Testis (tissue), 3 donors: Measurements from ENCODE around the gene UBAP2L. TPM values are rescaled to one million over a fixed set of nuclear protein-coding genes. Genes with fewer than 3 reads are reported as not detected.

ENCODE experiments used
- DNase-seq: peaks from one replicate; pipeline ENCODE4 v3.0.0-alpha.2; 2019
- H3K27ac ChIP-seq, 2 donors: fragments of 200-600 bp; sonication (generic); one replicate each; pipeline ENCODE4 v1.5.1; 2019
- H3K27me3 ChIP-seq: fragments of 200-600 bp; sonication (generic); one replicate; pipeline ENCODE4 v1.5.1; 2019
- H3K36me3 ChIP-seq: fragments of 200-600 bp; sonication (generic); one replicate; pipeline ENCODE4 v1.5.1; 2017; ENCODE audit warnings: low read depth; ENCODE audit errors: missing control alignments
- H3K4me1 ChIP-seq: fragments of 200-600 bp; sonication (generic); one replicate; pipeline ENCODE4 v1.5.1; 2019
- H3K4me3 ChIP-seq, 2 donors: fragments of 200-600 bp; sonication (generic); one replicate each; pipeline ENCODE4 v1.5.1; 2017 to 2019
- H3K9me3 ChIP-seq: fragments of 200-600 bp; sonication (generic); one replicate; pipeline ENCODE4 v1.5.1; 2017
- POLR2A ChIP-seq: fragments of 450-650 bp; IDR thresholded peaks from one replicate; pipeline ENCODE4 v1.6.1; 2017; ENCODE audit warnings: antibody characterized with exemption, mild to moderate bottlenecking, moderate library complexity
- WGBS, 2 donors: methylation state at CpG; one replicate each; pipeline ENCODE4 v1.1.5; 2018; 5-methylcytosine and 5-hydroxymethylcytosine counted together
- intact Hi-C: fragments of 100-400 bp; cut with DNase I; formaldehyde crosslinking; loops from one replicate; pipeline ENCODE4 v1.15.1; 2023; ENCODE audit warnings: low total_unique reads
- polyA plus RNA-seq: library from polyadenylated mRNA; stranded (reverse); fragments of 350-450 nt; fragmentation: Illumina TruSeq; extraction: RNeasy Lipid Tissue Mini Kit (QIAGEN cat#74804); gene quantifications from one replicate; pipeline ENCODE4 v1.2.3, GENCODE V29; 2014; ENCODE audit warnings: low read depth, low replicate concordance; ENCODE audit not compliant: insufficient read depth
- total RNA-seq, 2 donors: library from RNA; depleted of rRNA; stranded (reverse); fragments of >200 nt; gene quantifications; one replicate each; pipeline ENCODE4 v1.2.3, GENCODE V29; 2016
- TF ChIP-seq, protein P1 (sequence below), 3 experiments: fragments of 450-650 bp in 2 of 3; fragments of 200-600 bp in 1 of 3; sonication (generic) in 1 of 3; IDR thresholded peaks; one replicate each; pipeline ENCODE4 v1.5.1; 2016 to 2019; ENCODE audit warnings: antibody characterized with exemption in 3 of 3, mild to moderate bottlenecking in 2 of 3, moderate library complexity in 1 of 3

Gene UBAP2L
- total and polyA plus RNA-seq, 3 donors from 2014 or later, result 159 to 174 (median 166) TPM

DNA sequence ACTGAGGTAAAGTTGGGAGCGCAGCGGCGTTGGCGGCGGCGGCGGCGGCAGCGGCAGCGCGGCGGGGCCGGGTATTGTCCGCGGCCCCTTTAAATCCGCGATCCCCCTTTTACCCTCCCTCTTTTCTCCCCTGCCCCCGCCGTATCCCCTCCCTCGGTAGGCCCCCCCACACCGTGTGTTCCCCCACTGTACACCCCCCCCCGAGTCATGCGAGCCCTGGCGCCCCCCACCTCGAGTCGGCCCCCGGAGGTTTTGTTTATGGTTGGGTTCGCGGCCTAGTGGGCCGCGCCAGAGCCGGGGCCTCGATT, 169 bp downstream of the UBAP2L start:
- peaks cover 32% of the 10 kb centered on the region for H3K4me1 ChIP-seq
- DNase-seq, result no peak
- TF ChIP-seq POLR2A, result no peak
- TF ChIP-seq, protein P1, sequence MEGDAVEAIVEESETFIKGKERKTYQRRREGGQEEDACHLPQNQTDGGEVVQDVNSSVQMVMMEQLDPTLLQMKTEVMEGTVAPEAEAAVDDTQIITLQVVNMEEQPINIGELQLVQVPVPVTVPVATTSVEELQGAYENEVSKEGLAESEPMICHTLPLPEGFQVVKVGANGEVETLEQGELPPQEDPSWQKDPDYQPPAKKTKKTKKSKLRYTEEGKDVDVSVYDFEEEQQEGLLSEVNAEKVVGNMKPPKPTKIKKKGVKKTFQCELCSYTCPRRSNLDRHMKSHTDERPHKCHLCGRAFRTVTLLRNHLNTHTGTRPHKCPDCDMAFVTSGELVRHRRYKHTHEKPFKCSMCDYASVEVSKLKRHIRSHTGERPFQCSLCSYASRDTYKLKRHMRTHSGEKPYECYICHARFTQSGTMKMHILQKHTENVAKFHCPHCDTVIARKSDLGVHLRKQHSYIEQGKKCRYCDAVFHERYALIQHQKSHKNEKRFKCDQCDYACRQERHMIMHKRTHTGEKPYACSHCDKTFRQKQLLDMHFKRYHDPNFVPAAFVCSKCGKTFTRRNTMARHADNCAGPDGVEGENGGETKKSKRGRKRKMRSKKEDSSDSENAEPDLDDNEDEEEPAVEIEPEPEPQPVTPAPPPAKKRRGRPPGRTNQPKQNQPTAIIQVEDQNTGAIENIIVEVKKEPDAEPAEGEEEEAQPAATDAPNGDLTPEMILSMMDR (IDR thresholded peaks at IDR 0.05), result no peak
- H3K36me3 ChIP-seq, result no peaks in the 10 kb centered on the region
- peak overlapping the region; percentile 75 to 98 for H3K4me3 ChIP-seq
- intact Hi-C loops, result no loop called here
- H3K27me3 ChIP-seq, result no peaks in the 10 kb centered on the region
- WGBS, 2 donors, result 0% methylated on average over 18 to 32 of the region's 33 CpGs
- peak overlapping the region; percentile 98 for H3K27ac ChIP-seq
- H3K9me3 ChIP-seq, result no peaks in the 10 kb centered on the region

DNA sequence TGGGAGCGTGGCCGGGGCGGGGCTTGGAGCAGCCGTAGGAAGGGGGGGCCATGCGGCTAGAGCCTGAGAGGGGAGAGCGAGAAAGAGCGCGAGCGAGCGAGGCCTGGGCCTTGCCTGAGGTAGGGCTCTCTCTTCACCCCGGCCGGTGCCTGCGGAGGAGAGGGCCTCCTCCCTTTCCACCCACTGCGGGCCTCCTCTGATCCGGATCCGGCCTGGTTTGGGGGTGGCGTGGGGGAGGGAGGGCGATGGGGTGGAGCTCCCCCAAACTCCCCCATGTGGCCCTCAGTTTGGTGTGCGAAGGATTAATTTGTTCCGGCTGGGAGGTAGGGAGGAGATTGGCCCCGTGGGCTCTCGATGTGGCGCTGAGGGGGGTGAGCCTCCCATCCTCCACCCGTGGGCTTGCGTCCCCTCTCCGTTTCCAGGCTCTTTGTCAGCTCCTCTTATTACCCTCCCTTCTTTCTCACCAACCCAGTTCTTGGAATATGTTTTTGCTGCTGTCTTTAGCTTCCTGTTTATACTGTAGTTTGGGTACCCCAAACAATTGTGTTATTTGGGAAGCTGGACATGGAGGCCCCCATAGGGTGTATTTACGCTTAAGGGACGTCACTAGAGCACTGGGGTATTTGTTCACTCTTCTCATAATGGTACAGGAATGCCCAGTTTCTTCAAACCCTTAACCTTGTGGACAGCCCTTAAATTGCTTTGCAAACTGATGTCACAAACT, 685 bp downstream of the UBAP2L start:
- H3K27me3 ChIP-seq, result no peaks in the 10 kb centered on the region
- H3K4me3 ChIP-seq, result peak overlapping the region; percentile 75 to 98
- peak; percentile 67 for DNase-seq
- intact Hi-C loops, result no loop called here
- WGBS, 2 donors, result 0% methylated on average over 12 to 28 of the region's 28 CpGs
- H3K36me3 ChIP-seq, result no peaks in the 10 kb centered on the region
- no peak for TF ChIP-seq POLR2A
- TF ChIP-seq, protein P1 (IDR thresholded peaks at IDR 0.05), result no peak
- H3K4me1 ChIP-seq, result peaks cover 32% of the 10 kb centered on the region
- H3K9me3 ChIP-seq, result no peaks in the 10 kb centered on the region
- H3K27ac ChIP-seq, result peak overlapping the region; percentile 98

DNA sequence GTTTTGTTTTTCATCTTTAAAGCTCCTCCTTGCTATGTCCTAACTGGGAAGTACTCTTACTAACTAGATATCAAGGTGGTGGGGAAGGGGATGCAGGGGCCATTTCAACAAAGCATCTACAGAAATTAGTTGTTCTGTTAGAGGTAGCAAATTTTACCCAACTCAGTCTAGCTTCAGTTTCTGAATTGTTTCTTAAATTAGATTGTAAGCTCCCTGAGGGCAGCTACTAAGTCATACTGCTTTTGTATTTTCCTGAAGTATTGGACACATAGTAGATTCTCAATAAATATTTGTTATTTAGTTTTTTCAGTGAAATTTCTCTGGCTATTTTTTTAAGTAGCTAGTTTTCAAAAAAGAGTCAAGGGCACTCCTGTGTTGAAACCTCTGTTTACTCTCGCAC, 1.8 kb downstream of the UBAP2L start:
- H3K27ac ChIP-seq, result peak overlapping the region; percentile 98
- WGBS, 2 donors, result 69 to 76% methylated on average over 1 of the region's 1 CpG
- no peak for TF ChIP-seq POLR2A
- peak overlapping the region in 1 of 2 donors; percentile 98 for H3K4me3 ChIP-seq
- H3K36me3 ChIP-seq, result no peaks in the 10 kb centered on the region
- no peak for DNase-seq
- H3K9me3 ChIP-seq, result no peaks in the 10 kb centered on the region
- H3K27me3 ChIP-seq, result no peaks in the 10 kb centered on the region
- intact Hi-C loops, result no loop called here
- H3K4me1 ChIP-seq, result peaks cover 32% of the 10 kb centered on the region

DNA sequence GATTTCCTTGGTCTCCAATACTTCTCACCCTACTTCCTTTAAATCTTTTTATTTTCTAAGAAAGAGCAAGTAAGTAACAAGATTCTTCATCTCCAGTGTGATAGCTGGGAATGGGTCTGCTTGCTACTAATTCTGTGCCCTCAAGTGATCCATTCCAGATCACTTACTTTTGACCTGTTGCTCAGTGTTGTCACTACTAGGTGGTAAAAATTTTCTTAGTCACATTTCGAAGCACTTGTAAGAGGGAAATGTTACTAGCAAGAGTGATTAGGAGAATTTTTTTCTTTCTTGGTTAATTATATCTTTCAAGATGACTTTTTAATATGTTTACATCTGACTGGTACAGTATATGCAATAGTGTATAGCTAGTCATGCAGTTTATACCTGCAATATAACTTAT, 2.2 kb downstream of the UBAP2L start:
- Histone ChIP-seq H3K9me3 (no peaks in the 10 kb centered on the region), H3K27me3 (no peaks in the 10 kb centered on the region), H3K36me3 (no peaks in the 10 kb centered on the region), H3K4me3 (no peak overlapping the region), H3K4me1 (peaks cover 32% of the 10 kb centered on the region), H3K27ac (peak overlapping the region in 1 of 2 donors; percentile 98)
- WGBS, 2 donors, result 62 to 83% methylated on average over 1 of the region's 1 CpG
- no peak for DNase-seq
- TF ChIP-seq, protein P1 (IDR thresholded peaks at IDR 0.05), result no peak
- no peak for TF ChIP-seq POLR2A
- intact Hi-C loops, result no loop called here

DNA sequence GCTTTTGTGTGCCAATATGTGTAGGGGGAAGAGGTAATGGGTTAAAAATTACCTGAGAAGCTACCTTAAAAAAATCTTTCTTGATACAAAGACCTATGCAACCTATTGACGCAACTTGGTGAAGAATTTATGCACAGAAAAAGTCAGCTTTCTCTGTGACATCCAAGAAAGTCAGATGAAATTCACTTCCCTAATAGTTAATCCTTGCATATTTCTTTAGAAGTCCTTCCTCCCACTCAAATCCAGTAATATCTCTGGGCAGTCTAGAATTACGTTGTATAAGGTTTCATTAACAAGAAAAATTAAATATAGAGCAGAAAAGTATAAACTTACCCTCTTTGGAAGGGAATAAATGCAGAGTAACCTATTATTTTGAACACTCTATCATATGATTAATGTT, 2.9 kb downstream of the UBAP2L start:
- no peaks in the 10 kb centered on the region for H3K27me3 ChIP-seq
- no peaks in the 10 kb centered on the region for H3K9me3 ChIP-seq
- intact Hi-C loops, result no loop called here
- TF ChIP-seq, protein P1 (IDR thresholded peaks at IDR 0.05), result no peak
- no peak for TF ChIP-seq POLR2A
- H3K27ac ChIP-seq, result peak overlapping the region in 1 of 2 donors; percentile 98
- no peak overlapping the region for H3K4me3 ChIP-seq
- no peak for DNase-seq
- 53 to 61% methylated on average over 2 of the region's 2 CpGs for WGBS, 2 donors
- H3K4me1 ChIP-seq, result peaks cover 28% of the 10 kb centered on the region
- no peaks in the 10 kb centered on the region for H3K36me3 ChIP-seq
